Measurements from ENCODE around the gene FCN3. TPM values are rescaled to one million over a fixed set of nuclear protein-coding genes. Genes with fewer than 3 reads are reported as not detected.
A peak's percentile ranks its signal among the peaks of the same experiment; 100 is the strongest.

The FCN3 gene
- total and polyA plus RNA-seq, 9 of the 15 experiments (the other 6 are each of a cell fraction or from before 2014, with no cell fraction given) = 0.49 TPM; not detected in 8

- no TSS peak for BruUV-seq (replicated peaks)
- CTCF ChIA-PET (ENCODE audit: low intra/inter-chr PET ratio) = no interaction called here
- H3K9me1 ChIP-seq (ENCODE audit: control insufficient read depth, insufficient read depth, low read length) = no peaks in the 10 kb centered on the region
- POLR2A ChIA-PET = interaction anchor here (0.6 to 1.0 kb wide), 2 partner anchors 9 to 14 kb away, joined by 3 to 4 read pairs; no protein-coding TSS in a partner anchor
- H3K4me2 ChIP-seq (ENCODE audit: insufficient read depth, low read length) = no peak overlapping the region
- ATAC-seq (no peak), DNase-seq (ENCODE audit: extremely low read depth in 1 of 4, low spot score in 3 of 4) (no peak), FAIRE-seq (no peak)
- H3K79me2 ChIP-seq (ENCODE audit: control insufficient read depth, insufficient read depth, low read length) = no peaks in the 10 kb centered on the region; the same call in 2 of the 3 replicates
- no peaks in the 10 kb centered on the region for H3K27me3 ChIP-seq (ENCODE audit: control insufficient read depth in 2 of 2, insufficient read depth in 2 of 2, low read length in 2 of 2)
- H2AFZ ChIP-seq (ENCODE audit: low read depth, low read length) = no peak overlapping the region
- H3K27ac ChIP-seq (ENCODE audit: extremely low read depth, low read depth, low read length) = no peak overlapping the region
- no peak for TF ChIP-seq AFF4 (CRISPR knock-in tag; IDR thresholded peaks at IDR 0.05)
- peak; percentile 57 for TF ChIP-seq RBM25 (IDR thresholded peaks at IDR 0.05; ENCODE audit: low read depth, low read length, severe bottlenecking)
- no peak for TF ChIP-seq STAT5A (IDR thresholded peaks at IDR 0.05; ENCODE audit: borderline replicate concordance, low read length)
- no peak for TF ChIP-seq POLR2B (IDR thresholded peaks at IDR 0.05; ENCODE audit: low read depth, partially characterized antibody)
- TF ChIP-seq ZNF121 (CRISPR knock-in tag; conservative IDR thresholded peaks at IDR 0.05) = peak; percentile 96
- H3K4me3 ChIP-seq = no peak overlapping the region
- peaks cover 35 to 63% of the 10 kb centered on the region in 2 experiments for H3K4me1 ChIP-seq (replicated peaks in 1 of 2; ENCODE audit: control insufficient read depth in 2 of 2, insufficient read depth in 2 of 2, low read length in 2 of 2)
- 74% methylated on average over 8 of the region's 8 CpGs for WGBS (ENCODE audit: insufficient coverage, low coverage, missing lambda C conversion rate)
- in situ Hi-C loops (cut with MboI) = no loop called here
- H3K9ac ChIP-seq (ENCODE audit: insufficient read depth in 1 of 2, low read depth in 2 of 2, low read length in 2 of 2) = no peak overlapping the region
- H3K36me3 ChIP-seq (ENCODE audit: control insufficient read depth, insufficient read depth, low read length) = no peaks in the 10 kb centered on the region
- no peaks in the 10 kb centered on the region for H3K9me3 ChIP-seq (replicated peaks; ENCODE audit: control insufficient read depth, insufficient read depth, low read depth, low read length)
- intact Hi-C loops (cut with micrococcal nuclease) = no loop called here
- no peaks in the 10 kb centered on the region for H4K20me1 ChIP-seq (replicated peaks; ENCODE audit: control insufficient read depth, insufficient read depth, low read length)
Measured at GRCh38 chr1:27346357-27346756, 28.3 kb downstream of the FCN3 start.
